HCT116 (cell line): ENCODE data around the gene SESN1. TPM values are rescaled to one million over a fixed set of nuclear protein-coding genes. Genes with fewer than 3 reads are reported as not detected.

Source experiments
- ATAC-seq: fragments of 200-7000 bp; cut with Tn5 transposase; 2 replicates; pipeline ENCODE4 v1.9.1; 2020; ENCODE audit warnings: mild to moderate bottlenecking, moderate library complexity
- BruUV-seq: library from RNA; stranded (reverse); fragments of 400-500 nt; replicated peaks from 2 replicates; lab custom pipeline; 2021; lab: Mats Ljungman, UMichigan
- CTCF ChIA-PET: fragments of 300-600 bp; sonication (Branson Sonifier 250); formaldehyde crosslinking; loops from one replicate; lab custom pipeline; 2021; ENCODE audit warnings: antibody characterized with exemption; lab: Charles Lee
- POLR2A ChIA-PET: fragments of 300-600, 350-600 bp; sonication (Branson Sonifier 250); formaldehyde crosslinking; loops from one replicate; lab custom pipeline; 2021; ENCODE audit warnings: antibody characterized with exemption; lab: Charles Lee
- RAD21 ChIA-PET, 2 experiments: fragments of 300-600 bp; sonication (Branson Sonifier 250); formaldehyde crosslinking; loops; one replicate each; lab custom pipeline; 2023; ENCODE audit warnings: low total read pairs in 2 of 2; ENCODE audit not compliant: uncharacterized antibody in 2 of 2, unreplicated experiment in 2 of 2, low non-redundant PET in 1 of 2; lab: Charles Lee
- DNase-seq: peaks from one replicate; pipeline ENCODE4 v3.0.0-alpha.2; 2010; ENCODE audit warnings: low read depth, low spot score
- H2AFZ ChIP-seq: fragments of 200-600 bp; shearing (Covaris generic), sonication (generic); 2 replicates; pipeline ENCODE4 v1.6.1; 2017; ENCODE audit warnings: low read depth, mixed run types, mixed read lengths, antibody characterized with exemption, low read length; ENCODE audit not compliant: poor library complexity, severe bottlenecking
- H3K27ac ChIP-seq: 2 replicates; pipeline ENCODE4 v1.5.1; 2012; ENCODE audit warnings: low read depth, low read length
- H3K27me3 ChIP-seq: fragments of 200-600 bp; sonication (generic); 2 replicates; pipeline ENCODE4 v1.6.1; 2016; ENCODE audit warnings: mixed run types, low read length, mixed read lengths; ENCODE audit not compliant: insufficient read depth
- H3K36me3 ChIP-seq, 2 experiments: fragments of 200-500 bp in 1 of 2; fragments of 200-600 bp in 1 of 2; sonication (Bioruptor generic) in 1 of 2; sonication (generic) in 1 of 2; 2 replicates each; pipeline versions ENCODE4 v1.5.1 to v1.6.1; 2014 to 2016; ENCODE audit warnings: low read length in 2 of 2, inconsistent platforms in 1 of 2, mixed read lengths in 1 of 2, mixed run types in 1 of 2; ENCODE audit not compliant: insufficient read depth in 2 of 2, control insufficient read depth in 1 of 2
- H3K4me1 ChIP-seq, 2 experiments: fragments of 200-600 bp in 1 of 2; sonication (generic) in 1 of 2; 2 replicates each; pipeline versions ENCODE4 v1.5.1 to v1.6.1; 2012 to 2017; ENCODE audit warnings: low read length in 2 of 2, inconsistent platforms in 1 of 2, mild to moderate bottlenecking in 1 of 2, mixed read lengths in 1 of 2, mixed run types in 1 of 2, moderate library complexity in 1 of 2; ENCODE audit not compliant: insufficient read depth in 2 of 2, control insufficient read depth in 1 of 2
- H3K4me2 ChIP-seq: fragments of 200-600 bp; sonication (generic); 2 replicates; pipeline ENCODE4 v1.6.1; 2017; ENCODE audit warnings: mixed run types, low read length, mixed read lengths
- H3K4me3 ChIP-seq, 2 experiments: fragments of 200-600 bp in 1 of 2; sonication (generic) in 1 of 2; replicated peaks in 1 of 2; 2 replicates each; pipeline ENCODE4 v1.5.1; 2011 to 2016; ENCODE audit warnings: low read length in 2 of 2, control low read depth in 1 of 2, low read depth in 1 of 2, mild to moderate bottlenecking in 1 of 2, mixed read lengths in 1 of 2, mixed run types in 1 of 2
- H3K79me2 ChIP-seq: fragments of 200-600 bp; sonication (generic); 2 replicates; pipeline ENCODE4 v1.6.1; 2017; ENCODE audit warnings: mild to moderate bottlenecking, mixed run types, low read length, moderate library complexity, mixed read lengths; ENCODE audit not compliant: insufficient read depth
- H3K9ac ChIP-seq: fragments of 200-600 bp; sonication (generic); 2 replicates; pipeline ENCODE4 v1.6.1; 2016; ENCODE audit warnings: low read length, mixed read lengths
- H3K9me2 ChIP-seq: fragments of 200-600 bp; sonication (generic), shearing (Covaris generic); 2 replicates; pipeline ENCODE4 v1.6.1; 2017; ENCODE audit warnings: mixed run types, mild to moderate bottlenecking, moderate library complexity; ENCODE audit not compliant: insufficient read depth
- H3K9me3 ChIP-seq, 2 experiments: fragments of 200-500 bp in 1 of 2; fragments of 200-600 bp in 1 of 2; sonication (Bioruptor generic) in 1 of 2; sonication (generic) in 1 of 2; 2 replicates each; pipeline ENCODE4 v1.6.1; 2014 to 2017; ENCODE audit warnings: low read length in 2 of 2, mixed read lengths in 2 of 2, inconsistent platforms in 1 of 2, low read depth in 1 of 2, mild to moderate bottlenecking in 1 of 2, mixed run types in 1 of 2, moderate library complexity in 1 of 2; ENCODE audit not compliant: control insufficient read depth in 1 of 2, insufficient read depth in 1 of 2
- H4K20me1 ChIP-seq: fragments of 200-600 bp; sonication (generic), shearing (Covaris generic); 2 replicates; pipeline ENCODE4 v1.6.1; 2017; ENCODE audit warnings: mixed run types, mild to moderate bottlenecking, moderate library complexity; ENCODE audit not compliant: insufficient read depth
- ATF3 ChIP-seq: IDR thresholded peaks from 2 replicates; pipeline ENCODE4 v1.6.1; 2012
- CEBPB ChIP-seq: IDR thresholded peaks from 2 replicates; pipeline ENCODE4 v1.6.1; 2012; ENCODE audit warnings: low read depth
- CTCF ChIP-seq, 3 experiments: fragments of 200-600 bp in 1 of 3; sonication (generic) in 1 of 3; IDR thresholded peaks in 2 of 3; conservative IDR thresholded peaks in 1 of 3; 2 replicates each; pipeline ENCODE4 v1.5.1; 2012 to 2017; ENCODE audit warnings: low read depth in 2 of 3, low read length in 2 of 3, antibody characterized with exemption in 1 of 3, borderline replicate concordance in 1 of 3, control low read depth in 1 of 3, mild to moderate bottlenecking in 1 of 3, mixed read lengths in 1 of 3, mixed run types in 1 of 3, moderate library complexity in 1 of 3; ENCODE audit not compliant: insufficient read depth in 1 of 3
- EZH2 ChIP-seq: fragments of 200-600 bp; sonication (generic); IDR thresholded peaks from 2 replicates; pipeline ENCODE4 v1.6.1; 2017; ENCODE audit warnings: antibody characterized with exemption, mixed run types
- POLR2A ChIP-seq: IDR thresholded peaks from 2 replicates; pipeline ENCODE4 v1.7.0; 2011; ENCODE audit warnings: borderline replicate concordance; ENCODE audit not compliant: insufficient read depth, insufficient read length; ENCODE audit errors: extremely low read depth
- SP1 ChIP-seq: IDR thresholded peaks from 2 replicates; pipeline ENCODE4 v1.6.1; 2012; ENCODE audit warnings: low read depth
- TCF7L2 ChIP-seq: IDR thresholded peaks from 2 replicates; pipeline ENCODE4 v1.7.0; 2011; ENCODE audit warnings: borderline replicate concordance, inconsistent platforms; ENCODE audit not compliant: insufficient read depth, insufficient read length; ENCODE audit errors: extremely low read depth
- intact Hi-C: fragments of 100-400 bp; cut with micrococcal nuclease; formaldehyde crosslinking; loops from 2 replicates; pipeline ENCODE4 v1.10.0; 2022
- total RNA-seq: library from RNA; stranded (reverse); gene quantifications from one replicate; pipeline ENCODE4 v1.2.1, GENCODE V29; 2021; ENCODE audit not compliant: unreplicated experiment

The SESN1 gene
- total RNA-seq, 1 experiment from 2014 or later = 9.3 TPM

- H2AFZ ChIP-seq = no peak overlapping the region
- no peaks in the 10 kb centered on the region for H3K9me3 ChIP-seq
- no peaks in the 10 kb centered on the region for H3K36me3 ChIP-seq
- no peaks in the 10 kb centered on the region for H3K79me2 ChIP-seq
- no peaks in the 10 kb centered on the region for H4K20me1 ChIP-seq
- ATAC-seq = no peak
- ChIA-PET POLR2A (no interaction called here), CTCF (no interaction called here), RAD21 (no interaction called here)
- no peaks in the 10 kb centered on the region for H3K27me3 ChIP-seq
- H3K9me2 ChIP-seq = no peaks in the 10 kb centered on the region
- no peak overlapping the region for H3K4me2 ChIP-seq
- TF ChIP-seq POLR2A (no peak), SP1 (no peak), CTCF (IDR thresholded peaks at IDR 0.05 in 2 of 3, conservative IDR thresholded peaks at IDR 0.05 in 1 of 3; ENCODE audit: borderline replicate concordance in 1 of 3, insufficient read depth in 1 of 3, low read depth in 2 of 3, low read length in 2 of 3) (no peak), ATF3 (no peak), EZH2 (no peak), CEBPB (no peak), TCF7L2 (no peak)
- peaks cover 0 to 12% of the 10 kb centered on the region in 2 experiments; a peak in 2 of 4 replicates for H3K4me1 ChIP-seq
- intact Hi-C loops = no loop called here
- DNase-seq = no peak
- H3K9ac ChIP-seq = no peak overlapping the region
- no TSS peak for BruUV-seq
- H3K4me3 ChIP-seq = no peak overlapping the region
- no peak overlapping the region for H3K27ac ChIP-seq
Observed at GRCh38 chr6:109050447-109051102, 44.1 kb downstream of the SESN1 start.
